ENCODE results near the gene MYZAP. TPM values are rescaled to one million over a fixed set of nuclear protein-coding genes. Genes with fewer than 3 reads are reported as not detected.
A peak's percentile ranks its signal among the peaks of the same experiment; 100 is the strongest.

The MYZAP gene
- total RNA-seq, 1 experiment from 2014 or later, result 5.1 TPM

DNA sequence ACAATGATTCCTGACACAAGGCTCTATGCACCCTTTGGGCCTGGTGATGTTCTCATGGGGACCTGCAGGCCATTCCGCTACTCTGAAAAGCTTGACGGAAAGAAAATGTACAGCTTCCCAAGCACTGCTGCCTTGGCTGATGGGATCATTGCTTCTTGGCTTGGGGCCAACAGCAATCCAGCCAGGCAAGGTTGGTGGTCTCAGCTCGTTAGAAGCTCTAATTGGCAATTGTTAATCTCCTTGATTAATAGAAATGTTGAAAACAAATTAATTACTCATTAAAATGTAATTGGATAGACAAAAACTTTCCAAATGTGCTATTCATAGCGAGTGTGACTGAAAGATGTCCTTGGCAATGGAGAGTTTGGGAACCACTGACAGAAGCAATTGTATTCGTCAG lies 16.3 kb upstream of the MYZAP start:
- Mint-ChIP-seq H3K9me3 (ENCODE audit: low read depth, unreplicated experiment) (no peaks in the 10 kb centered on the region), H3K4me1 (ENCODE audit: low read depth, unreplicated experiment) (peaks cover 17% of the 10 kb centered on the region), H3K27ac (ENCODE audit: unreplicated experiment) (no peak overlapping the region), H3K4me3 (ENCODE audit: low read depth, unreplicated experiment) (no peak overlapping the region), H3K27me3 (ENCODE audit: unreplicated experiment) (peaks cover 15% of the 10 kb centered on the region), H3K36me3 (ENCODE audit: insufficient read depth, unreplicated experiment) (peaks cover 7% of the 10 kb centered on the region)
- DNase-seq, result no peak
- no peak for TF ChIP-seq CTCF (IDR thresholded peaks at IDR 0.05; ENCODE audit: unreplicated experiment)
- intact Hi-C loops (cut with micrococcal nuclease; ENCODE audit: unreplicated experiment), result no loop called here
- no TSS peak for BruUV-seq (replicated peaks)
- CTCF ChIA-PET, result no interaction called here

GRCh38 chr15:57578288-57578900 lies 13.3 kb upstream of the MYZAP start:
- peaks cover 7% of the 10 kb centered on the region for H3K9me3 Mint-ChIP-seq (ENCODE audit: low read depth, unreplicated experiment)
- intact Hi-C loops (cut with micrococcal nuclease; ENCODE audit: unreplicated experiment), result no loop called here
- BruUV-seq (replicated peaks), result no TSS peak

GRCh38 chr15:57580428-57580827 lies 11.3 kb upstream of the MYZAP start:
- Mint-ChIP-seq H3K27ac (ENCODE audit: unreplicated experiment) (no peak overlapping the region), H3K4me1 (ENCODE audit: low read depth, unreplicated experiment) (peaks cover 14% of the 10 kb centered on the region), H3K27me3 (ENCODE audit: unreplicated experiment) (peaks cover 15% of the 10 kb centered on the region), H3K36me3 (ENCODE audit: insufficient read depth, unreplicated experiment) (no peaks in the 10 kb centered on the region), H3K4me3 (ENCODE audit: low read depth, unreplicated experiment) (no peak overlapping the region), H3K9me3 (ENCODE audit: low read depth, unreplicated experiment) (peaks cover 8% of the 10 kb centered on the region)
- TF ChIP-seq CTCF (IDR thresholded peaks at IDR 0.05; ENCODE audit: unreplicated experiment), result no peak
- intact Hi-C loops (cut with micrococcal nuclease; ENCODE audit: unreplicated experiment), result no loop called here
- CTCF ChIA-PET, result interaction anchor here (1.3 to 1.4 kb wide), 2 partner anchors 26 to 28 kb away, joined by 3 read pairs; no protein-coding TSS in a partner anchor
- BruUV-seq (replicated peaks), result no TSS peak
- no peak for DNase-seq

More at GRCh38 chr15:57578288-57578900, 13.3 kb upstream of the MYZAP start:
- Mint-ChIP-seq H3K36me3 (ENCODE audit: insufficient read depth, unreplicated experiment) (no peaks in the 10 kb centered on the region), H3K4me1 (ENCODE audit: low read depth, unreplicated experiment) (peaks cover 14% of the 10 kb centered on the region), H3K27me3 (ENCODE audit: unreplicated experiment) (peaks cover 15% of the 10 kb centered on the region), H3K27ac (ENCODE audit: unreplicated experiment) (no peak overlapping the region), H3K4me3 (ENCODE audit: low read depth, unreplicated experiment) (no peak overlapping the region)
- CTCF ChIA-PET, result no interaction called here
- DNase-seq, result no peak
- no peak for TF ChIP-seq CTCF (IDR thresholded peaks at IDR 0.05; ENCODE audit: unreplicated experiment)

DNA sequence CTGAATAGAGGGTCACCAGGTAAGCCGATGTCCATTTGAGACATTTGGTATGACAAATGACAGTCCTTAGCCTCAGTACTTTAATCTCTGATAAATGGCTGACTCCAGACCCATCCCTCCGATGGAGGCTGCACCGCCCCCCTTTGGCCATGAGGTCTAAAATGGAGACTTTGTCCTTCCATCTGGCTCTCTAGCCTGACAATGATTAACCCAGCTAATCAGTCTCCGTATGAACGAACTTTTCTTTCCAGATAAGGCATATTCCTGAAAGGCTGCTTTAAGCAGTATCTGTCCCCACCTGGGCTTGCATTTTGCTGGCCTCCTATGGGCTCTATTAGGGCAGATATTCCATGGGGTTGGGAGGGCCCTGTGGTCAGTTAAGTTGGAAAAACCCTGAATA lies 10.8 kb upstream of the MYZAP start:
- H3K9me3 Mint-ChIP-seq (ENCODE audit: low read depth, unreplicated experiment), result peaks cover 8% of the 10 kb centered on the region
- H3K4me1 Mint-ChIP-seq (ENCODE audit: low read depth, unreplicated experiment), result peaks cover 14% of the 10 kb centered on the region
- DNase-seq, result peak; percentile 19
- H3K4me3 Mint-ChIP-seq (ENCODE audit: low read depth, unreplicated experiment), result no peak overlapping the region
- no peak for TF ChIP-seq CTCF (IDR thresholded peaks at IDR 0.05; ENCODE audit: unreplicated experiment)
- no peak overlapping the region for H3K27ac Mint-ChIP-seq (ENCODE audit: unreplicated experiment)
- BruUV-seq (replicated peaks), result no TSS peak
- H3K36me3 Mint-ChIP-seq (ENCODE audit: insufficient read depth, unreplicated experiment), result no peaks in the 10 kb centered on the region
- intact Hi-C loops (cut with micrococcal nuclease; ENCODE audit: unreplicated experiment), result no loop called here
- peaks cover 15% of the 10 kb centered on the region for H3K27me3 Mint-ChIP-seq (ENCODE audit: unreplicated experiment)
- CTCF ChIA-PET, result interaction anchor here (1.3 to 1.4 kb wide), 2 partner anchors 27 to 28 kb away, joined by 3 read pairs; no protein-coding TSS in a partner anchor
